HPDE6-E6E7 (cell line): ENCODE measurements around the gene PLPP2.

Source experiments
- DNase-seq: peaks from one replicate; pipeline ENCODE4 v3.0.0; 2011; ENCODE audit warnings: missing footprints; ENCODE audit errors: extremely low spot score

Gene PLPP2

GRCh38 chr19:315811-316210 is 24.6 kb upstream of the PLPP2 start:
- no peak for DNase-seq

DNA sequence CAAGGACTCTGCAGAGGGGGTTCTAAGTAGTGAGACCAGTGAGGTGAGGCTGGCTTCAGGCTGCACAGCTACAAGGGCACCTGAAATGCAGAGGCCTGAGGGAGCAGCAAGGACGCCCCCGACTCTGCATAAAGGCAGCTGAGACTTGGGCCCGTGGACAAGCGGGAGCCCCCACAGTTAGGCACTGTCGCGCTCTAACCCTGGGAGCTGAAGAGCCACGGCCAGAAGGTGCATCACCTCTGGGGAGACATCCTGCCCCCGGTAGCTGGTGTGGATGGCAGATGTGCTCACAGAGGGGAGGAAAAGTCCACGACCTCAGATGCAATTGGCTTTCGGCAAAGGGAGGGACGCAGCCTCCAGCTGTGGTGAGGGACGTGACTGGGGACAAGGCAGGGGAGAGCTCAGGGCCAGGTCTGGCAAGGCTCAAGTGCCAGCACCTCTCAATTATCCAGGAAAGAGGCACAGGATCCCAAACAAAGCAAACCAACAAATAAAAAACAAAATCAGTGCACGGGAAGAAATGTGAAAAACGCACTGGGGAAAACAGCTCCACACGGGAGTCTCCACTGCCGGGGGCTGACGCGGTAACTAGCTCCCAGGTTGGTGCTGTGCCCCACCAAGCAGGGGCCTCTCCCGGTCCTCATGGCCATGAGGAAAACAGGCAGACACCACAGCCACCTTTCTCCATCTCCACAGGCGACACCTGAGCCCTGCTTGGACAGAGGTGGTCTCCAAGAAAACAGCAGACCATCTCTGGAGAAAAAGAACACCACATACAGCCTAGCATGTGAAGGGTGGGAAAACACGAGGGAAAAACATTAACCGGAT is 23.0 kb upstream of the PLPP2 start:
- DNase-seq, result no peak

DNA sequence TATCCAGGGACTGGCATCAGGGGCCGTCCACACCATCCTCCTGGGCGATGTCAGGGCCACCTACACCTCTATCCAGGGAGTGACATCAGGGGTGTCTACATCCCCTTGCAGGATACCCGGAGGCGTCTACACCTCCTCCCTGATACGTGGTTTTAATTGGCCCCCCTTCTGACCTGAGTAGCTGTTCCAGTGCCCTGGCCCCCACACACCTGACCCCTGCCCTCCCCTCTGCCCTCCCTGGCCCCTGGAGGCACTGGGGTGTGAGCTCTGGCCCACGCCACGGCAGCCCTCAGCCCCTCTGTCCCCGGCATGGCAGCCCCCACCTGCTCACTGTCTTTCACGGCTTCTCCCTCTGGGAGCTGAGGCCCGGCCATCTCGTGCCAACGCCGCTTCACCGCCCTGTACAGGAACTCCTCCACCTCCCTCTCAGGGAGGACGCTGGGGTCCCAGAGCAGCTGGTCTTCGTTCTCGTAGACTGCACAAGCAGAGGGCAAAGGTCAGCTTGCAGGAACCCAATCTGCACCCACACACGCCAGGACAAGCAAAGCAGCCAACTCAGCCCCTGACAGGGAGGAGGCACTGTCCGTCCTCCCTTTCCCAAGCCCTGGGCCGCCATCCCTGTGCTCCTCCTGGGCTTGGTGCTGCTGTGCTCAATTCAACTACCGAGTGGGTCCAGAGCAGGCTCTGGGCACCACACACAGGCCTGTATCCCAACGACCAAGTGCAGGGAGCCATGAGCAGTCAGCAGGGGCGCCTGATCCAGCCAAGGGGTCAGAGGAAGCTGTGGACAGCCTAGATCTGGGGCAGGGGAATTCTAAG is 22.2 kb upstream of the PLPP2 start:
- no peak for DNase-seq

- DNase-seq, result no peak
Observed at GRCh38 chr19:311813-312261, 20.6 kb upstream of the PLPP2 start.

DNA sequence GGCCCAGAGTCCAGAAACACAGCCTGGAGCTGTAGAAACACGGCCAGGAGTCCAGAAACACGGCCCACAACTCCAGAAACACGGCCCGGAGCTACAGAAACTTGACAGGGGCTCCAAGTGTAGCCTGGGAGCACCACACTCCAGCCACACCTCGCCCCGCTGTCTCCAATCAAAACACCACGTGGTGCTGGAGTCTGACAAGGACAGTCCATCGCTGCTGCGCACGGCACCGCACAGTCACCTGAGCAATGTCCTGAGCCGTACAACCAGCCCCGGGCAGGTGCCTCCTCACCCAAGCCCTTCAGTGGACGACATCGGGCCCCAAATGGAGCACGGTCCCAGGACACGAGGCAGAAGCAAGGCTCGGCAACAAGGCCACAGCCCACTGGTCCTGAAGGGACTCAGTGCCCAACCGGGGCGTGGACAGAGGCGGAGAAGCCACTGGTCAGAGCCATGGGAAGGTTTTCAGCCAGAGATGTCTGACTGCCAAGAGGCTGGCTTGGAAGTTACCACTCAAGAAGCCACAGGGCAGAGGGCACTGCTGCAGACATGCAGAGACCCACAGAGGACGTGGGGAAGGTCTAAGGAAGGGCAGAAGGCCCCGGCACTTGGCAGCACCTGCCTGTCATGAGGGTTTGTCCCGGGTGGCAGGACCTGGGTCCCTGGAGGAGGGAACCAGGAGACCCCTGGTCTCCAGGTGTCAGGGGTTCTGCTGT is 19.7 kb upstream of the PLPP2 start:
- no peak for DNase-seq

DNA sequence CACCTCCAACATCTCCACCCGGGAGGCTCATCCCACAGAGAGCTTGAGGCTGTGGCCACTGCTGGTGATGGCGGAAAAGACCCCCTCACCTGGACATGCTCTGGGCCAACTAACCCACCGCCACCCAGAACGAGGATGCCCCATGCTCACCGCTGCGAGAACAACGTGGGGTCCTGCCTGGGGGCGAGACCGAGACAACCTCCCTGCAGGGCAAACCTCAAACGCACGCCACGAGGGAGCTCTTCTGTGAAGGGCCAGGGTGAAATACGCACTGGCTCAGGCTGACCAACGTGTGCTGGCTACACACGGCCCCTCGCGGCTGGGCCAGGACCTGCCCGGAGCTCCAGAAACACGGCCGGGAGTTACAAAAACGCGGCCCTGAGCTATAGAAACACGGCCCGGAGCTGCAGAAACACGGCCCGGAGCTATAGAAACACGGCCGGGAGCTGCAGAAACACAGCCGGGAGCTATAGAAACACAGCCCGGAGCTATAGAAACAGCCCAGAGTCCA is 19.0 kb upstream of the PLPP2 start:
- no peak for DNase-seq

GRCh38 chr19:309206-309565 is 18.0 kb upstream of the PLPP2 start:
- no peak for DNase-seq

GRCh38 chr19:308471-309205 is 17.4 kb upstream of the PLPP2 start:
- DNase-seq, result no peak

GRCh38 chr19:307793-308420 is 16.7 kb upstream of the PLPP2 start:
- DNase-seq, result no peak

- DNase-seq, result no peak
Observed at GRCh38 chr19:307111-307531, 15.9 kb upstream of the PLPP2 start.

DNA sequence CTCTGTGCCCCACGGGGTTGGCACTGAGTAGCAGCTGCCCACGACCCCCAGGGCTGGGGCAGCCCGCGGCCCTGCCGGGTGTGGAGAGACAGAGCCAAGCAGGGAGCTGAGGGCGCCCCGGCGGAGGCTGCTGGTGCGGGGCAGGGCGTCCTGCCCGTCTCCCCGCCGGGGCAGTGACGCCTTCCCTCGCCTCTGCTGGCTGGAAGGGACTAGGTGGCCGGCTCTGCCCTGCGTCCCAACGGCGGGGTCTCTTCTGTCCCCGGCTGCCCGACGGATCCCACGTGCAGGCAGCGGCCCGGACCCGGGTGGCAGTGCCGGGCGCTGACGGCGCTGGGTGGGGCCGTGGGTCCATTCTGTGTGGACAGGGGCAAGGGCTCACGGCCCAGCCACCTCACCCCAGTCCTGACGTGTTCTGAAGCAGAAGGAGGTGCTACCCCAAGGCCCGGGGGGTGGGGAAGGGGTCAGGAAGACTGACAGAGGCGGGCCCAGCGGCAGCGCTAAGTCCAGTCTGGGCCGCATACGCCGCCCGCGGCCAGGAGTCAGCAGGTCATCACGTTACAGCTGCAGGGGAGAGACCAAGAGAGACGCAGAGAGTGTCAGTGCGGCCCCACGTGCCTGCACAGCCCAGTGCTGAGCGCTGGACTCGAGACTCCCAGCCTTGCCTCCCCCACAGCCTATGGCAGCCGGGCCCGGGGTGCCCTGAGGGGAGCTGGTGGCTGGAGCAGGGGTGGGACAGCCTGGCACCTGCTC is 15.1 kb upstream of the PLPP2 start:
- DNase-seq, result no peak

- DNase-seq, result no peak
Observed at GRCh38 chr19:305240-306150, 14.3 kb upstream of the PLPP2 start.

DNA sequence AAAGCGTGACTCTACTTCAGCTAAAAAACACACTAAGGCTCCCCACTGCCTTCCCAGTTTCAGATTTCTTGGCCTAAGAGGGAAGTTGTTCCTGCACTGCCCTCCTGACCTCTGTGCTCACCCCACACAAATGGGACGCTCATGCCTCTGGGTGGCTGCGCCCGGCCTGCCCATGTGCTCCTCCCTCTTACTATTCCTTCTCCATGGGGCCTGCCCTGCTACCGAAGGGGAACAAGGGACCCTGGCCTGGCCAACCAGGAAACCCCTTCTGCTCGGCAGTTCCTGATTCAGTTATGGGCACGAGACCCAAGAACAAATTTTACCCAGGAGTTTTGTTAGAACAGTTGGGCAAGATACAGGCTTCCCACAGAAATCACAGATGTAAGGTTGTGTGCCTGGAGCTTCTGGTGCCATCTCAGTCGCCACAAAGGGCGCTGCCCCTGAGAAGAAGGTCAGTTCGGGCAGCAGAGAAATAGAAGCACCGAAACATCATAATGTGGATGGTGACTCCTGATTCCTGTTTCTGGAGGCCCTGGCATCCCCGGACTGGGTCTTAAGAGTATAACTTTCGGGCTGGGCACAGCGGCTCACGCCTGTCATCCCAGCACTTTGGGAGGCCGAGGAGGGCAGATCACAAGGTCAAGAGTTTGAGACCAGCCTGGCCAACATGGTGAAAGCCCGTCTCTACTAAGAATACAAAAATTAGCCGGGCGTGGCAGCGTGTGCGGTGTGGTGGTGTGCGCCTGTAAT is 5.4 kb upstream of the PLPP2 start:
- DNase-seq, result no peak

DNA sequence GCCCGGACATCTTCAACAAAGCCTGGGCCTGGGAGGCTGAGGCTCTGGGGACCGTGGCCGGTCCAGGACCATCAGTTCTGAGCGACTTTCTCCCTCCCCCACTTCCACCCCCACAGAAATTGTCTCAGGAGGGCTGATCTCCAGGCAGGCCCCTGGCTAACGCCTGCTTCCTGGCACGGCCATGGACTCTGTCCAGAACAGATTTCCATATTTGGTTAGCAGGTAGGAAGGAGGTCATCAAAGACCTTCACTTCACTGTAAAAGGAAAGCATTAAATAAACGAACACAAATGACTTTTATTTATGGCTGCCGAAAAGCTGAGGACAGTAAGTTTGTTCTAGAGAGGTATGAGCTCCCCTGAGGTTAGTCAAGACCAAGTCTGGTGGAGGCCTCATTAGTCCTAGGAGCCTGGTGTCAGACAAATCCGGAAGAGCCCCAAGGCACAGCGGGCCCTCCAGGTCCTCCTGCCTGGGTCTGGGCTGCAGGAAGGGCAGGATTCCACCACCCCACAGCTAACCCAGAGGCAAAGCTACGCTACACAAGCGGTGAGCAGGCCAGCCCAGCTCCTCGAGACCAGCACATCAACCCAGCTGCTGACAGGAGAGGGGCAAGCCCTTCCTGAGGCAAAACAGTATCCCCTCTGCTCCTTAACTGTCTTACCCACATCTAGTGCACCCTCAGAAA is 4.6 kb upstream of the PLPP2 start:
- DNase-seq, result no peak

GRCh38 chr19:294946-295686 is 3.9 kb upstream of the PLPP2 start:
- peak; percentile 58 for DNase-seq

DNA sequence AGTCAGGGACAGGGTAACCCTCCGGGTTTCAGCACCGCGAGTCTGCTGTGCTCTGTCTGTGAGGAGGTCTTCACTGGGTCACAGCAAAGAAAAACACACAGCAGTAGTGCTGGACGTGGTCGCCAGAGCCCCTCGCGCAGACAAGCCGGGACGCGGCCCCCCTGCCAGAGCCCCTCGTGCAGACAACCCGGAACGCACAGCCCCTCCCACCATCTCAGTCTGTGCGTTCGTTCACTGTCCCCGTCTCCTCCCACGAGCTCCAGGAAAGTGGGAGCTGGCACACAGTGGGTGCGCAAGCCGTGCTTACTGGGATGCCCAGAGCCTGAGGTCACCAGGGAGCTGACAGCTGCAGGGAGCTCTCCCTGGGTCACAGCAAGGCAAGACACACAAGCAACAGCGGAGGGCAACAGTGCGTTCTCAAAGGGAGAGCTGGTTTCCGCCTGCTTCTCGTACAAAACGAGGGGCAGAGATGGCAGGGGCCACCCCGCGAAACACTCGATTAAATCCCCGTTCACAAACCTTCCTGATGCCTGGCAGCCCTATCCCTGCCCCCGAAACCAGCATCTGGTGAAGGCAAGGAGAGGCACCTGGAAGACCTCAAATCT is 3.2 kb upstream of the PLPP2 start:
- DNase-seq, result no peak
